ENCODE results near the gene FAM221B.

Gene FAM221B

DNA sequence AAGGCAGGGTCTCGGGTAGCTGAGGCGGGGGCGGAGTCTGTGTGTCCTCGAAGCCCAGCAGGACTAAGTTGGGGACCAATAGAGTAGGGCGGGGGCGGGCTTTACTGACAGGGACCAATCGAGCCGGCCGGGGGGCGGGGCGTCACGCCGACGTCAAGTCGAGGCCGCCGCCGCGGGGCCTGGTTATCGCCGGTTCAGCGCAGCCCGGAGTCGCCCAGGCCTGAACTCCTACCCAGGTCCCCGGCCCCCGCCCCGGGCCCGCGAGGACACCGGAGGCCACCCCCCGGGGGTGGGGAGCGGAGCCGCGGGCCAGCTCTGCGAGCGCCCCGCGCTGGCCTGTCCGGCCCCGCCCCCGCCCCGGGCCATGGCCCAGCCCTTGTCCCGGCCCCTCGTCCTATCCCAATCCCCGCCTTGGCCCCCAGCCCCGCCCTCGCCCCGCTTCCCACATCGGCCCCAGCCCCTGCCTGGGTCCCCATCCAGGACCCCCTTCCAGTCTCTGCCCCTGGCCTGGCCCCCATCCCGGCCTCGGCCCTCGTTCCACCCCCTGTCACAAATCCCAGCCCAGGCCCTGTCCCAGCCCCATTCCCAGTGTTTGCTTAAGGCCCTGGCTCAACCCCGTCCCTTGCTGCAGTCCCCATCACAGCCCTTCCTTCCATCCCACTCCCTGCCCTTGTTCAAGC, 692 bp upstream of the FAM221B start, which contains the start of gene TMEM8B:
Gene TMEM8B (plus strand): TSS at position 145 of the 680 bp plus-strand sequence. CDS start 220 bp downstream, at position 365.
- no peak for TF ChIP-seq EZH2phosphoT487 (IDR thresholded peaks at IDR 0.05; ENCODE audit: low read depth)
- TF ChIP-seq, protein P1, sequence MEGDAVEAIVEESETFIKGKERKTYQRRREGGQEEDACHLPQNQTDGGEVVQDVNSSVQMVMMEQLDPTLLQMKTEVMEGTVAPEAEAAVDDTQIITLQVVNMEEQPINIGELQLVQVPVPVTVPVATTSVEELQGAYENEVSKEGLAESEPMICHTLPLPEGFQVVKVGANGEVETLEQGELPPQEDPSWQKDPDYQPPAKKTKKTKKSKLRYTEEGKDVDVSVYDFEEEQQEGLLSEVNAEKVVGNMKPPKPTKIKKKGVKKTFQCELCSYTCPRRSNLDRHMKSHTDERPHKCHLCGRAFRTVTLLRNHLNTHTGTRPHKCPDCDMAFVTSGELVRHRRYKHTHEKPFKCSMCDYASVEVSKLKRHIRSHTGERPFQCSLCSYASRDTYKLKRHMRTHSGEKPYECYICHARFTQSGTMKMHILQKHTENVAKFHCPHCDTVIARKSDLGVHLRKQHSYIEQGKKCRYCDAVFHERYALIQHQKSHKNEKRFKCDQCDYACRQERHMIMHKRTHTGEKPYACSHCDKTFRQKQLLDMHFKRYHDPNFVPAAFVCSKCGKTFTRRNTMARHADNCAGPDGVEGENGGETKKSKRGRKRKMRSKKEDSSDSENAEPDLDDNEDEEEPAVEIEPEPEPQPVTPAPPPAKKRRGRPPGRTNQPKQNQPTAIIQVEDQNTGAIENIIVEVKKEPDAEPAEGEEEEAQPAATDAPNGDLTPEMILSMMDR (IDR thresholded peaks at IDR 0.05; ENCODE audit: low read depth, low read length), result no peak
- Histone ChIP-seq H3K4me2 (ENCODE audit: low read length) (peak within 1 kb of the TSS; percentile 100), H3K9ac (ENCODE audit: low read length) (peak within 1 kb of the TSS; percentile 82), H3K4me1 (ENCODE audit: low read length) (peaks cover 42% of the 10 kb centered on the region), H3K4me3 (ENCODE audit: low read length) (peak within 1 kb of the TSS; percentile 99), H4K20me1 (ENCODE audit: insufficient read depth, low read length) (no peaks in the 10 kb centered on the region), H2AFZ (ENCODE audit: low read depth, low read length) (peak within 1 kb of the TSS; percentile 100), H3K27ac (ENCODE audit: low read length) (no peak within 1 kb of the TSS), H3K27me3 (ENCODE audit: low read depth, low read length) (peaks cover 5% of the 10 kb centered on the region; the same call in 1 of the 2 replicates), H3K36me3 (replicated peaks; ENCODE audit: low read depth, low read length) (no peaks in the 10 kb centered on the region), H3K9me3 (ENCODE audit: insufficient read depth, low read length) (no peaks in the 10 kb centered on the region), H3K79me2 (ENCODE audit: low read length) (0 out of 2 replicates have a peak, but pooled peaks cover 3% of the 10 kb centered on the region)

DNA sequence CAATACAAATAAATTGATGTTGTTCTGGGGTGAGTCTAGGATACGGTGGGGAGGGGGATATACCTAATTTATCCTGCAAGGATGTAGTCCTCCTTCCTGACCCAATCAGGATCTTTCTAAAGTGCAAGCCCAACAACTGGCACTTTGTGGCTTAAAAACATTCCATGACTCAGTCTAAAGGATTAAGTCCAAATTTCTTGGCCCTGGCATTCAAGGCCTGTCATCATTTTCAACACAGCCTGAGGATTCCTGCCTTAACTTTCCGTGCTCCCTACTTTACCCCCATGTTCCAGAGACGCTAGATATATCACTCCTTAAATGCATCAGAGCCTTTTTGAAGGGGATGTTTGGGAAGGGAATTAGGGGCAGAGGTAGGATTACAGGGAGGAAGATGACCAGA, 1.0 kb downstream of the FAM221B start:
- TF ChIP-seq, protein P1 (IDR thresholded peaks at IDR 0.05; ENCODE audit: low read depth, low read length), result no peak
- no peak for TF ChIP-seq EZH2phosphoT487 (IDR thresholded peaks at IDR 0.05; ENCODE audit: low read depth)
- H3K27me3 ChIP-seq (ENCODE audit: low read depth, low read length), result peaks cover 5% of the 10 kb centered on the region; the same call in 1 of the 2 replicates

DNA sequence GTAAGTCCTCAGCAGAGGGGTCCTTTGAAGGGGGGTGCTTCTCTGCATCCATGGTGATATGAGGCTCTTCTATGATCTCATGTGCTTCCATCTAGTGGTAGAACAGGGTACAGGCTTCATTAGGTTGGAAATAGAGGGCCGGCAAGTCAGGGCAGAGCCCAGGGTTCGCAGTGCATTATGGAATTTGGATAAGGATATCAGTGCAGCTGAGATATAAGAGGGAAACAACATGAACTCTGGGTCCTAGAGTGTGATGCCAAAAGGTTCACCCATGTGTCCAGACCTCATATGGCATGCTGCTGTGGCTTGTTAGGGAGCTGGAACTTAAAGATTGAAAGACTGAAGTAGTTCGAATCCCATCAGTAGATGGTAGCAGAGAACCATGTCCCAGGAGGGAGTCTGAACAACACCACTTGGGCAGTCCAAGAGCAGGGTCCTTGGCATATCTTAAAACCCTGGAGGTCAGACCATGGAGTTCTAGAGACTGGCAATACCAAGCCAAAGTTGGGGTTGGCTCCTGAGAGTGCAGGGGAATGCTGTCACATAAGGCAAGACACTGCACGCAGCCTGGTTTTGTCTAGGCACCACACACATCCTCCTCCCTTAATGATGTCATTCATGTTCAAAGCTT, 2.3 kb downstream of the FAM221B start:
- Histone ChIP-seq H3K4me2 (ENCODE audit: low read length) (peak overlapping the region; percentile 74), H3K27ac (ENCODE audit: low read length) (no peak overlapping the region), H3K9me3 (ENCODE audit: insufficient read depth, low read length) (no peaks in the 10 kb centered on the region), H4K20me1 (ENCODE audit: insufficient read depth, low read length) (no peaks in the 10 kb centered on the region), H3K9ac (ENCODE audit: low read length) (no peak overlapping the region), H3K4me1 (ENCODE audit: low read length) (peaks cover 24% of the 10 kb centered on the region), H3K27me3 (ENCODE audit: low read depth, low read length) (peaks cover 5% of the 10 kb centered on the region; the same call in 1 of the 2 replicates), H3K79me2 (ENCODE audit: low read length) (0 out of 2 replicates have a peak, but pooled peaks cover 3% of the 10 kb centered on the region), H3K36me3 (replicated peaks; ENCODE audit: low read depth, low read length) (no peaks in the 10 kb centered on the region), H3K4me3 (ENCODE audit: low read length) (peak overlapping the region; percentile 37), H2AFZ (ENCODE audit: low read depth, low read length) (peak overlapping the region; percentile 79)
- no peak for TF ChIP-seq EZH2phosphoT487 (IDR thresholded peaks at IDR 0.05; ENCODE audit: low read depth)
- TF ChIP-seq, protein P1 (IDR thresholded peaks at IDR 0.05; ENCODE audit: low read depth, low read length), result peak; percentile 92

More for the DNA sequence above, 1.0 kb downstream of the FAM221B start:
- 0 out of 2 replicates have a peak, but pooled peaks cover 3% of the 10 kb centered on the region for H3K79me2 ChIP-seq (ENCODE audit: low read length)
- H3K4me3 ChIP-seq (ENCODE audit: low read length), result no peak overlapping the region
- H3K9me3 ChIP-seq (ENCODE audit: insufficient read depth, low read length), result no peaks in the 10 kb centered on the region
- no peak overlapping the region for H2AFZ ChIP-seq (ENCODE audit: low read depth, low read length)
- H3K4me1 ChIP-seq (ENCODE audit: low read length), result peaks cover 25% of the 10 kb centered on the region
- no peaks in the 10 kb centered on the region for H4K20me1 ChIP-seq (ENCODE audit: insufficient read depth, low read length)
- no peaks in the 10 kb centered on the region for H3K36me3 ChIP-seq (replicated peaks; ENCODE audit: low read depth, low read length)
- H3K27ac ChIP-seq (ENCODE audit: low read length), result no peak overlapping the region
- H3K4me2 ChIP-seq (ENCODE audit: low read length), result no peak overlapping the region
- no peak overlapping the region for H3K9ac ChIP-seq (ENCODE audit: low read length)

DNA sequence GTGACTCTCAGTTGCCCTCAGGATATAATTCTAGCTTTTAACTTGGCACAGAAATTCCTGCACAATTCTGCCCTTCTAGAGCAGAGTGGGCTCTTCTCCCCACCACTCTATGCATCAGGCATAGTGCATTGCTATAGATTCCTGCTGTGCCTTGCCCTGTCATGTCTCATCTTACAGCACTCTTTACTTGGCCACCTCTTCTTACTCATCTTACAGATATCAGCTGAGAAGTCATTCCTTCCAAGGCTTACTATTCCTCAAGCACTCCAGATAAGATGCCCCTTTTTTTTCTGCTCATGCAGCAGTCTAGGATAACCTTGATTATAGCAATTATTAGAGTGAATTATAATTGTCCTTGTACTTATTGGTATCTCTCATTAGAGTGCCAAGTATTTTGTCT, 5.6 kb downstream of the FAM221B start:
- Histone ChIP-seq H3K9me3 (ENCODE audit: insufficient read depth, low read length) (no peaks in the 10 kb centered on the region), H3K27me3 (ENCODE audit: low read depth, low read length) (peaks cover 5% of the 10 kb centered on the region; the same call in 1 of the 2 replicates), H3K36me3 (replicated peaks; ENCODE audit: low read depth, low read length) (no peaks in the 10 kb centered on the region), H3K9ac (ENCODE audit: low read length) (no peak overlapping the region), H2AFZ (ENCODE audit: low read depth, low read length) (no peak overlapping the region), H3K27ac (ENCODE audit: low read length) (no peak overlapping the region), H3K79me2 (ENCODE audit: low read length) (no peaks in the 10 kb centered on the region), H4K20me1 (ENCODE audit: insufficient read depth, low read length) (no peaks in the 10 kb centered on the region), H3K4me1 (ENCODE audit: low read length) (peaks cover 13% of the 10 kb centered on the region), H3K4me2 (ENCODE audit: low read length) (no peak overlapping the region), H3K4me3 (ENCODE audit: low read length) (no peak overlapping the region)
- no peak for TF ChIP-seq EZH2phosphoT487 (IDR thresholded peaks at IDR 0.05; ENCODE audit: low read depth)
- TF ChIP-seq, protein P1 (IDR thresholded peaks at IDR 0.05; ENCODE audit: low read depth, low read length), result no peak
